Muscle of leg (tissue), 11 donors: ENCODE data around the gene LRRK1. TPM values are rescaled to one million over a fixed set of nuclear protein-coding genes. Genes with fewer than 3 reads are reported as not detected.

Experiments used
- DNase-seq: peaks from one replicate; pipeline ENCODE4 v3.0.0; 2013
- H3K27ac ChIP-seq: one replicate; pipeline ENCODE4 v1.5.1; 2013; ENCODE audit warnings: mild to moderate bottlenecking, low read length, control low read depth
- H3K27me3 ChIP-seq: one replicate; pipeline ENCODE4 v1.6.1; 2013; ENCODE audit warnings: low read length; ENCODE audit not compliant: control insufficient read depth, insufficient read depth
- H3K36me3 ChIP-seq: one replicate; pipeline ENCODE4 v1.6.1; 2013; ENCODE audit warnings: low read length; ENCODE audit not compliant: control insufficient read depth, insufficient read depth
- H3K4me1 ChIP-seq: one replicate; pipeline ENCODE4 v1.6.1; 2013; ENCODE audit warnings: low read length; ENCODE audit not compliant: control insufficient read depth, insufficient read depth
- H3K4me3 ChIP-seq: one replicate; pipeline ENCODE4 v1.5.1; 2013; ENCODE audit warnings: low read length, control low read depth
- H3K9me3 ChIP-seq: replicated peaks from 2 replicates; pipeline ENCODE4 v1.6.1; 2013; ENCODE audit warnings: low read depth, low read length; ENCODE audit not compliant: control insufficient read depth
- WGBS: methylation state at CpG from one replicate; pipeline ENCODE4 v1.1.5; 2013; ENCODE audit warnings: missing lambda C conversion rate; ENCODE audit not compliant: insufficient coverage; 5-methylcytosine and 5-hydroxymethylcytosine counted together
- polyA plus RNA-seq, 8 donors: library from polyadenylated mRNA; unstranded; fragments of 120-200 nt; gene quantifications; one replicate each; pipeline versions ENCODE4 v1.2.1 to v1.2.3, GENCODE V29; 2013; ENCODE audit warnings: inconsistent platforms in 1 of 8, low replicate concordance in 1 of 8; ENCODE audit not compliant: insufficient read length in 8 of 8, insufficient read depth in 1 of 8
- total RNA-seq: library from RNA; stranded (reverse); fragments of 120-200 nt; gene quantifications from one replicate; pipeline ENCODE4 v1.2.4, GENCODE V29; 2013

LRRK1 gene
- total and polyA plus RNA-seq, 9 donors = 4.1 to 9.4 (median 5.8) TPM

GRCh38 chr15:101022306-101022705, 103.1 kb downstream of the LRRK1 start:
- H3K27me3 ChIP-seq = no peaks in the 10 kb centered on the region
- no peak overlapping the region for H3K4me3 ChIP-seq
- no peak overlapping the region for H3K27ac ChIP-seq
- no peaks in the 10 kb centered on the region for H3K9me3 ChIP-seq
- WGBS = 96% methylated on average over 7 of the region's 11 CpGs
- H3K36me3 ChIP-seq = peaks cover 23% of the 10 kb centered on the region
- DNase-seq = no peak
- H3K4me1 ChIP-seq = peaks cover 27% of the 10 kb centered on the region

- H3K27ac ChIP-seq = no peak overlapping the region
- peaks cover 28% of the 10 kb centered on the region for H3K4me1 ChIP-seq
- no peak overlapping the region for H3K4me3 ChIP-seq
- no peaks in the 10 kb centered on the region for H3K9me3 ChIP-seq
- H3K27me3 ChIP-seq = no peaks in the 10 kb centered on the region
- peaks cover 26% of the 10 kb centered on the region for H3K36me3 ChIP-seq
- no peak for DNase-seq
- 92% methylated on average over 3 of the region's 3 CpGs for WGBS
Measured at GRCh38 chr15:101022876-101023275, 103.7 kb downstream of the LRRK1 start.

- peaks cover 31% of the 10 kb centered on the region for H3K4me1 ChIP-seq
- no peak overlapping the region for H3K4me3 ChIP-seq
- WGBS = 45% methylated on average over 9 of the region's 11 CpGs
- no peaks in the 10 kb centered on the region for H3K9me3 ChIP-seq
- peaks cover 31% of the 10 kb centered on the region for H3K36me3 ChIP-seq
- no peaks in the 10 kb centered on the region for H3K27me3 ChIP-seq
- H3K27ac ChIP-seq = peak overlapping the region; percentile 89
- no peak for DNase-seq
Measured at GRCh38 chr15:101023501-101024072, 104.4 kb downstream of the LRRK1 start.

GRCh38 chr15:101024073-101024695, 105.0 kb downstream of the LRRK1 start:
- H3K4me3 ChIP-seq = no peak overlapping the region
- DNase-seq = peak; percentile 93
- peaks cover 31% of the 10 kb centered on the region for H3K36me3 ChIP-seq
- H3K4me1 ChIP-seq = peaks cover 31% of the 10 kb centered on the region
- 26% methylated on average over 8 of the region's 11 CpGs for WGBS
- peak overlapping the region; percentile 89 for H3K27ac ChIP-seq
- H3K27me3 ChIP-seq = no peaks in the 10 kb centered on the region
- no peaks in the 10 kb centered on the region for H3K9me3 ChIP-seq

GRCh38 chr15:101024706-101025500, 105.7 kb downstream of the LRRK1 start:
- H3K9me3 ChIP-seq = no peaks in the 10 kb centered on the region
- H3K4me3 ChIP-seq = no peak overlapping the region
- 83% methylated on average over 14 of the region's 20 CpGs for WGBS
- H3K4me1 ChIP-seq = peaks cover 28% of the 10 kb centered on the region
- peaks cover 31% of the 10 kb centered on the region for H3K36me3 ChIP-seq
- H3K27me3 ChIP-seq = no peaks in the 10 kb centered on the region
- peak overlapping the region; percentile 89 for H3K27ac ChIP-seq
- DNase-seq = no peak

- Histone ChIP-seq H3K36me3 (peaks cover 31% of the 10 kb centered on the region), H3K27ac (no peak overlapping the region), H3K27me3 (no peaks in the 10 kb centered on the region), H3K9me3 (no peaks in the 10 kb centered on the region), H3K4me1 (peaks cover 28% of the 10 kb centered on the region), H3K4me3 (no peak overlapping the region)
- WGBS = 92% methylated on average over 6 of the region's 6 CpGs
- no peak for DNase-seq
Measured at GRCh38 chr15:101025501-101025885, 106.3 kb downstream of the LRRK1 start.

- H3K36me3 ChIP-seq = peaks cover 34% of the 10 kb centered on the region
- no peaks in the 10 kb centered on the region for H3K9me3 ChIP-seq
- WGBS = 68% methylated on average over 15 of the region's 17 CpGs
- DNase-seq = no peak
- H3K4me3 ChIP-seq = no peak overlapping the region
- peaks cover 28% of the 10 kb centered on the region for H3K4me1 ChIP-seq
- H3K27ac ChIP-seq = no peak overlapping the region
- no peaks in the 10 kb centered on the region for H3K27me3 ChIP-seq
Measured at GRCh38 chr15:101025896-101026631, 106.9 kb downstream of the LRRK1 start.

- Histone ChIP-seq H3K4me3 (no peak overlapping the region), H3K4me1 (peaks cover 28% of the 10 kb centered on the region), H3K27ac (no peak overlapping the region), H3K36me3 (peaks cover 37% of the 10 kb centered on the region), H3K9me3 (no peaks in the 10 kb centered on the region), H3K27me3 (no peaks in the 10 kb centered on the region)
- DNase-seq = no peak
- 89% methylated on average over 13 of the region's 13 CpGs for WGBS
Measured at GRCh38 chr15:101026656-101027272, 107.6 kb downstream of the LRRK1 start.

GRCh38 chr15:101027273-101027901, 108.2 kb downstream of the LRRK1 start:
- Histone ChIP-seq H3K27ac (no peak overlapping the region), H3K27me3 (no peaks in the 10 kb centered on the region), H3K4me3 (no peak overlapping the region), H3K36me3 (peaks cover 33% of the 10 kb centered on the region), H3K4me1 (peaks cover 28% of the 10 kb centered on the region), H3K9me3 (no peaks in the 10 kb centered on the region)
- no peak for DNase-seq
- WGBS = 87% methylated on average over 21 of the region's 25 CpGs
